Ishikawa (cell line): Measurements from ENCODE around the gene FAM168A.

Experiments
- CEBPB ChIP-seq: IDR thresholded peaks from 2 replicates; pipeline ENCODE4 v1.6.1; 2012
- CREB1 ChIP-seq: IDR thresholded peaks from 2 replicates; pipeline ENCODE4 v1.6.1; 2012; ENCODE audit warnings: low read depth
- EGR1 ChIP-seq: IDR thresholded peaks from 2 replicates; pipeline ENCODE4 v1.6.1; 2012
- EP300 ChIP-seq: IDR thresholded peaks from 2 replicates; pipeline ENCODE4 v1.6.1; 2012; ENCODE audit warnings: borderline replicate concordance
- RAD21 ChIP-seq: IDR thresholded peaks from 2 replicates; pipeline ENCODE4 v1.6.1; 2012; ENCODE audit warnings: low read depth
- TAF1 ChIP-seq: IDR thresholded peaks from 2 replicates; pipeline ENCODE4 v1.6.1; 2012; ENCODE audit warnings: low read depth, mild to moderate bottlenecking
- YY1 ChIP-seq: IDR thresholded peaks from 2 replicates; pipeline ENCODE4 v1.6.1; 2012; ENCODE audit warnings: low read depth
- TF ChIP-seq, protein P1 (sequence below): IDR thresholded peaks from 2 replicates; pipeline ENCODE4 v1.6.1; 2012; ENCODE audit warnings: low read depth, mild to moderate bottlenecking
- TF ChIP-seq, protein P2 (sequence below): IDR thresholded peaks from 2 replicates; pipeline ENCODE4 v1.6.1; 2012

DNA sequence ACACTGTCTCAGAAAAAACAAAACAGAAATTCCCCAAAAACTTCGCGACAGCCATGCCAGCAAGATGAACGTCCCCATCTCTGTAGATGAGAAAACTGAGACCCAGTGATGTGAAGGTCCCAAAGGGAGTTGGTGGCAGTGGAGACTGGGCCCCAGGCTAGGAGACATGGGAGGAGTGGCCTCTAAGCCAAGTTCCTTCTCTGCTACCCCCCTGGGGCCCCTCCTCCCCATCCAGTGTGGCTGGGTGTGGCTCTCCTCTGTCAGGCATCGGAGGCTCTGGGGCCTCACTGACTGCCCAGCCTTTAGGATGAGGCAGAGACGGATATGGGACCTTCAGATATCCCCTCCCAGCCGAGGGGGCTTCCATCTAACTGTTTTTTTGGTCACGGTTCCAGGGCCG lies 211.9 kb downstream of the FAM168A start:
- TF ChIP-seq EP300 (no peak), EGR1 (no peak), CEBPB (no peak), TAF1 (no peak), YY1 (no peak), CREB1 (no peak), RAD21 (no peak)
- TF ChIP-seq, protein P1, sequence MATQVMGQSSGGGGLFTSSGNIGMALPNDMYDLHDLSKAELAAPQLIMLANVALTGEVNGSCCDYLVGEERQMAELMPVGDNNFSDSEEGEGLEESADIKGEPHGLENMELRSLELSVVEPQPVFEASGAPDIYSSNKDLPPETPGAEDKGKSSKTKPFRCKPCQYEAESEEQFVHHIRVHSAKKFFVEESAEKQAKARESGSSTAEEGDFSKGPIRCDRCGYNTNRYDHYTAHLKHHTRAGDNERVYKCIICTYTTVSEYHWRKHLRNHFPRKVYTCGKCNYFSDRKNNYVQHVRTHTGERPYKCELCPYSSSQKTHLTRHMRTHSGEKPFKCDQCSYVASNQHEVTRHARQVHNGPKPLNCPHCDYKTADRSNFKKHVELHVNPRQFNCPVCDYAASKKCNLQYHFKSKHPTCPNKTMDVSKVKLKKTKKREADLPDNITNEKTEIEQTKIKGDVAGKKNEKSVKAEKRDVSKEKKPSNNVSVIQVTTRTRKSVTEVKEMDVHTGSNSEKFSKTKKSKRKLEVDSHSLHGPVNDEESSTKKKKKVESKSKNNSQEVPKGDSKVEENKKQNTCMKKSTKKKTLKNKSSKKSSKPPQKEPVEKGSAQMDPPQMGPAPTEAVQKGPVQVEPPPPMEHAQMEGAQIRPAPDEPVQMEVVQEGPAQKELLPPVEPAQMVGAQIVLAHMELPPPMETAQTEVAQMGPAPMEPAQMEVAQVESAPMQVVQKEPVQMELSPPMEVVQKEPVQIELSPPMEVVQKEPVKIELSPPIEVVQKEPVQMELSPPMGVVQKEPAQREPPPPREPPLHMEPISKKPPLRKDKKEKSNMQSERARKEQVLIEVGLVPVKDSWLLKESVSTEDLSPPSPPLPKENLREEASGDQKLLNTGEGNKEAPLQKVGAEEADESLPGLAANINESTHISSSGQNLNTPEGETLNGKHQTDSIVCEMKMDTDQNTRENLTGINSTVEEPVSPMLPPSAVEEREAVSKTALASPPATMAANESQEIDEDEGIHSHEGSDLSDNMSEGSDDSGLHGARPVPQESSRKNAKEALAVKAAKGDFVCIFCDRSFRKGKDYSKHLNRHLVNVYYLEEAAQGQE = no peak
- TF ChIP-seq, protein P2, sequence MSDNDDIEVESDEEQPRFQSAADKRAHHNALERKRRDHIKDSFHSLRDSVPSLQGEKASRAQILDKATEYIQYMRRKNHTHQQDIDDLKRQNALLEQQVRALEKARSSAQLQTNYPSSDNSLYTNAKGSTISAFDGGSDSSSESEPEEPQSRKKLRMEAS = no peak
